Hindlimb muscle (tissue), 1 donor: ENCODE results near the gene GATA5. TPM values are rescaled to one million over a fixed set of nuclear protein-coding genes. Genes with fewer than 3 reads are reported as not detected.

ENCODE experiments used
- DNase-seq: peaks from one replicate; pipeline ENCODE4 v3.0.0-alpha.2; 2013
- polyA plus RNA-seq: library from polyadenylated mRNA; unstranded; fragments of 120-200 nt; gene quantifications from one replicate; pipeline ENCODE4 v1.2.1, GENCODE V29; 2013; ENCODE audit not compliant: insufficient read length

The GATA5 gene
- polyA plus RNA-seq, 1 donor: 0.08 TPM

GRCh38 chr20:62451970-62452369 is 23.8 kb downstream of the GATA5 start:
- DNase-seq: no peak

- no peak for DNase-seq
Measured at GRCh38 chr20:62451156-62451767, 24.5 kb downstream of the GATA5 start.

GRCh38 chr20:62449951-62450691 is 25.7 kb downstream of the GATA5 start:
- DNase-seq: no peak

- no peak for DNase-seq
Measured at GRCh38 chr20:62448788-62449187, 27.0 kb downstream of the GATA5 start.

GRCh38 chr20:62448038-62448437 is 27.8 kb downstream of the GATA5 start:
- DNase-seq: no peak

- no peak for DNase-seq
Measured at GRCh38 chr20:62446888-62447869, 28.6 kb downstream of the GATA5 start.

GRCh38 chr20:62446481-62446880 is 29.3 kb downstream of the GATA5 start:
- no peak for DNase-seq

- no peak for DNase-seq
Measured at GRCh38 chr20:62445553-62446340, 30.0 kb downstream of the GATA5 start.

- no peak for DNase-seq
Measured at GRCh38 chr20:62444286-62444685, 31.5 kb downstream of the GATA5 start.

- DNase-seq: no peak
Measured at GRCh38 chr20:62441987-62442539, 33.7 kb downstream of the GATA5 start.

- no peak for DNase-seq
Measured at GRCh38 chr20:62439218-62439617, 36.6 kb downstream of the GATA5 start.

- DNase-seq: peak; percentile 29
Measured at GRCh38 chr20:62437927-62438326, 37.9 kb downstream of the GATA5 start.

GRCh38 chr20:62437496-62437895 is 38.3 kb downstream of the GATA5 start:
- DNase-seq: no peak

GRCh38 chr20:62436692-62437091 is 39.1 kb downstream of the GATA5 start:
- DNase-seq: no peak

GRCh38 chr20:62433658-62434497 is 41.9 kb downstream of the GATA5 start:
- no peak for DNase-seq

GRCh38 chr20:62430866-62431447 is 44.8 kb downstream of the GATA5 start:
- DNase-seq: no peak

- no peak for DNase-seq
Measured at GRCh38 chr20:62430311-62430853, 45.4 kb downstream of the GATA5 start.

- no peak for DNase-seq
Measured at GRCh38 chr20:62429455-62430310, 46.1 kb downstream of the GATA5 start.
